Testis (tissue), 2 donors: Measurements from ENCODE around the gene FXYD4.

Source experiments
- POLR2A ChIP-seq: fragments of 450-650 bp; IDR thresholded peaks from one replicate; pipeline ENCODE4 v1.6.1; 2017; ENCODE audit warnings: antibody characterized with exemption, mild to moderate bottlenecking, moderate library complexity
- TF ChIP-seq, protein P1 (sequence below), 3 experiments: fragments of 450-650 bp in 2 of 3; fragments of 200-600 bp in 1 of 3; sonication (generic) in 1 of 3; IDR thresholded peaks; one replicate each; pipeline ENCODE4 v1.5.1; 2016 to 2019; ENCODE audit warnings: antibody characterized with exemption in 3 of 3, mild to moderate bottlenecking in 2 of 3, moderate library complexity in 1 of 3

- TF ChIP-seq, protein P1, sequence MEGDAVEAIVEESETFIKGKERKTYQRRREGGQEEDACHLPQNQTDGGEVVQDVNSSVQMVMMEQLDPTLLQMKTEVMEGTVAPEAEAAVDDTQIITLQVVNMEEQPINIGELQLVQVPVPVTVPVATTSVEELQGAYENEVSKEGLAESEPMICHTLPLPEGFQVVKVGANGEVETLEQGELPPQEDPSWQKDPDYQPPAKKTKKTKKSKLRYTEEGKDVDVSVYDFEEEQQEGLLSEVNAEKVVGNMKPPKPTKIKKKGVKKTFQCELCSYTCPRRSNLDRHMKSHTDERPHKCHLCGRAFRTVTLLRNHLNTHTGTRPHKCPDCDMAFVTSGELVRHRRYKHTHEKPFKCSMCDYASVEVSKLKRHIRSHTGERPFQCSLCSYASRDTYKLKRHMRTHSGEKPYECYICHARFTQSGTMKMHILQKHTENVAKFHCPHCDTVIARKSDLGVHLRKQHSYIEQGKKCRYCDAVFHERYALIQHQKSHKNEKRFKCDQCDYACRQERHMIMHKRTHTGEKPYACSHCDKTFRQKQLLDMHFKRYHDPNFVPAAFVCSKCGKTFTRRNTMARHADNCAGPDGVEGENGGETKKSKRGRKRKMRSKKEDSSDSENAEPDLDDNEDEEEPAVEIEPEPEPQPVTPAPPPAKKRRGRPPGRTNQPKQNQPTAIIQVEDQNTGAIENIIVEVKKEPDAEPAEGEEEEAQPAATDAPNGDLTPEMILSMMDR (IDR thresholded peaks at IDR 0.05), result no peak
- no peak for TF ChIP-seq POLR2A
These were observed 38.9 kb downstream of the FXYD4 start for GRCh38 chr10:43410345-43410744.
